ENCODE results near the gene JAKMIP3.

DNA sequence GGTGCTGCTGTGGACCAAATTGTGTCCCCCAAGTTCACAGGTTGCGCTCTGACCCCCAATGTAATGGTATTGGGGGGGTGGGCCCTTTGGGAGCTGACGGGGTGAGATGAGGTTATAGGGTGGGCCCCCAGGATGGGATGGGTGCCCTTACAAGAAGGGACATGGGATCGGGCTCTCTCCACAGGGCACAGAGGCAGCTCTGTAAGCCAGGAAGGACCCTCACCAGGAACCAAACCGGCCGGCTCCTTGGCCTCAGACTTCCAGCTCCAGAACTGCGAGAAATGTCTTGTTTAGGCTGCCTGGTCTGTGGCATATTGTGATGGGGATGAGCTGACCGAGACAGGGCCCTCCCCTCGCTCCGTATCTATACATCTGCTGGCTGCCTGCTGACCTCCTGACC, 25.7 kb upstream of the JAKMIP3 start:
- TF ChIP-seq, protein P1, sequence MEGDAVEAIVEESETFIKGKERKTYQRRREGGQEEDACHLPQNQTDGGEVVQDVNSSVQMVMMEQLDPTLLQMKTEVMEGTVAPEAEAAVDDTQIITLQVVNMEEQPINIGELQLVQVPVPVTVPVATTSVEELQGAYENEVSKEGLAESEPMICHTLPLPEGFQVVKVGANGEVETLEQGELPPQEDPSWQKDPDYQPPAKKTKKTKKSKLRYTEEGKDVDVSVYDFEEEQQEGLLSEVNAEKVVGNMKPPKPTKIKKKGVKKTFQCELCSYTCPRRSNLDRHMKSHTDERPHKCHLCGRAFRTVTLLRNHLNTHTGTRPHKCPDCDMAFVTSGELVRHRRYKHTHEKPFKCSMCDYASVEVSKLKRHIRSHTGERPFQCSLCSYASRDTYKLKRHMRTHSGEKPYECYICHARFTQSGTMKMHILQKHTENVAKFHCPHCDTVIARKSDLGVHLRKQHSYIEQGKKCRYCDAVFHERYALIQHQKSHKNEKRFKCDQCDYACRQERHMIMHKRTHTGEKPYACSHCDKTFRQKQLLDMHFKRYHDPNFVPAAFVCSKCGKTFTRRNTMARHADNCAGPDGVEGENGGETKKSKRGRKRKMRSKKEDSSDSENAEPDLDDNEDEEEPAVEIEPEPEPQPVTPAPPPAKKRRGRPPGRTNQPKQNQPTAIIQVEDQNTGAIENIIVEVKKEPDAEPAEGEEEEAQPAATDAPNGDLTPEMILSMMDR (conservative IDR thresholded peaks at IDR 0.05; ENCODE audit: low read depth, low read length): no peak
- TF ChIP-seq EZH2phosphoT487 (IDR thresholded peaks at IDR 0.05; ENCODE audit: borderline replicate concordance, low read length): no peak
- no peak for TF ChIP-seq EZH2 (IDR thresholded peaks at IDR 0.05; ENCODE audit: low read length, unreplicated experiment)

Measured in PC-3 (cell line).